Peyer's patch (tissue), 4 donors: ENCODE results near the gene CLMN.
A peak's percentile ranks its signal among the peaks of the same experiment; 100 is the strongest.

Source experiments
- CTCF ChIP-seq, 6 experiments: fragments of 450-650 bp in 4 of 6; fragments of 200-600 bp in 2 of 6; sonication (generic) in 1 of 6; IDR thresholded peaks; one replicate each; pipeline ENCODE4 v1.5.1; 2017 to 2019; ENCODE audit warnings: antibody characterized with exemption in 6 of 6, mild to moderate bottlenecking in 3 of 6, moderate library complexity in 1 of 6
- POLR2A ChIP-seq, 2 donors: fragments of 450-650 bp; IDR thresholded peaks; one replicate each; pipeline ENCODE4 v1.5.1; 2017; ENCODE audit warnings: antibody characterized with exemption in 2 of 2, mild to moderate bottlenecking in 2 of 2, moderate library complexity in 2 of 2

- TF ChIP-seq POLR2A (IDR thresholded peaks at IDR 0.05), result peak; percentile 26 to 63
- no peak for TF ChIP-seq CTCF (IDR thresholded peaks at IDR 0.05)
Measured at GRCh38 chr14:95157327-95158189, 162.2 kb downstream of the CLMN start, which contains the start of gene DICER1.
